NCI-H2107 treated with DMSO at 0.1 percent for 48 hours (cell line): ENCODE results near the gene CUX1.
"Not testable (repeated sequence)": the region's sequence is repeated elsewhere in the genome, so short reads cannot be mapped to it uniquely, and the experiment has no call there.

Source experiments
- DNase-seq: peaks from one replicate; lab custom pipeline; 2025; ENCODE audit not compliant: unreplicated experiment; lab: John Stamatoyannopoulos, UW

The CUX1 gene

DNA sequence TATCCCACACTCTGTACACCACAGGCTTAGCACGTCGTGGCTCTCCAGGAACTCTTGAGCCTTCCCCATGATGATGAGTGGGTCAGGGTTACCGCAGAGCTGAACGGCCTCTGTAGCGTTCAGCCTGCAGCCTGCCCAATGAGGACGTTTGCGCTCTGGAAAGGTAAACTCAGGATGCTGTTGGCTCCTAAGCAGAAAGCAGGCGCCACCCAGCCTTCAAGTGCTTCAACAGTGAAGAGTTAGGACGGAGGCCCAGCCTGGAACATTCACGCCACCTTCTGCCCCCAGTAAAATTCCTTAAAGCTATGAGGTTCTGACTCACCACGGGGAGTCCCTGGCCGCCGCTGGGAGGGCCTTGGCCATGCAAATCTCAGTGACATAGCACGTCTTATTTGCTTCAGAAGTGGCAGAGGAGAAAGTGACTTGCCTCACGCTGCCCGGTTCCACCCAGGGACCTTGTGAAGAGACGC lies 307.7 kb downstream of the CUX1 start:
- no peak for DNase-seq

DNA sequence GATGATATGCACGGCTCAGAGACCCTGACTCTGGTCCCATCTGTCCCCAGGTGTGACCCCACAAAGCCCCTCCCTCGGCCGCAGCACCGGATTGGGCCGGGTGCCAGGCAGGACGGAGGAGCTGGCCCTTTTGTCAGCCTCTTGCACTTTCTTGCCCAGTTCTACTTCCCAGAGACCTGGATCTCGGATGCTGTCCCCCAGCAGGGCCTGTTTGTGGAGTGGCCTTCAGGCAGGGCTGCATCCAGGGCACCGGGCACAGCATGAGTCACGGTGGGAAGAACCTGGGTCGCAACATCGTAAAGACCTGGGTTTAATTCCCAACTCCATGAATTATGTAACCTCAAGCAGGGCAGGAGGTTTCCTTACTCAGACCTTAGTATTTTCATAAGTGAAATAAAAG lies 310.9 kb downstream of the CUX1 start:
- DNase-seq, result no peak

DNA sequence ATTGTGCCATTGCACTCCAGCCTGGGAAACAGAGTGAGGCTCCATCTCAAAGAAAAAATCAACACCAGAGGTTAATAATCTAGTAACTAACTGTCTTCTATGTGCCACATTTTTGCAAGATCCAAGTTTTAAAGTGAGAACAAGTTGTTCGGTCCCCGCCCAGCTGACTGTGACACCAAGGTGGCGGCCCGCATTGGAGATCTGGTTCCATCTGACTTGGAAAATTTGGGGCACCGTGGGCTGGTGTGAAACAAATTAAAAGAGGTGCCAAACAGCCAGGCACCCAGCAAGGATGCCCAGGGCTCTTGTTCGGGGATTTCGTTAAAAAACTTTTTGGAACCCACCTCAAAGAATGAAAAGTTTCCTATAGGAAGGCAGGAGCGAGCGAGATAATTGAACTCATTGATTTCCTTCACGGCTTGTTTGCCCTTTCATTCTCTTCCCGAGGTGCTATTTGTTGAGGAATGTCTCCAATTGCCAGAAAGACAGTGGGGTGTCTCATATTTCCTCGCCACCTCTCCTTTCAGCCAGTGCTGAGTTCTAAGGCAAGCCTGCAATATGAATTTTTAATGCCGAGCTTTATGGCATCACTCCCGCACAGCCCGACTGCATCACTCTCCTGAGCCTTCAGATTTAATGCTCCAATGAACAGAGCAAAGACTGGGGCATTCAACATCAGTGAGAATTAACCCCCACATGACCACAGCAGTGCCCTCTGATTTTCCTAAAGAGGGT lies 312.4 kb downstream of the CUX1 start:
- DNase-seq, result no peak

DNA sequence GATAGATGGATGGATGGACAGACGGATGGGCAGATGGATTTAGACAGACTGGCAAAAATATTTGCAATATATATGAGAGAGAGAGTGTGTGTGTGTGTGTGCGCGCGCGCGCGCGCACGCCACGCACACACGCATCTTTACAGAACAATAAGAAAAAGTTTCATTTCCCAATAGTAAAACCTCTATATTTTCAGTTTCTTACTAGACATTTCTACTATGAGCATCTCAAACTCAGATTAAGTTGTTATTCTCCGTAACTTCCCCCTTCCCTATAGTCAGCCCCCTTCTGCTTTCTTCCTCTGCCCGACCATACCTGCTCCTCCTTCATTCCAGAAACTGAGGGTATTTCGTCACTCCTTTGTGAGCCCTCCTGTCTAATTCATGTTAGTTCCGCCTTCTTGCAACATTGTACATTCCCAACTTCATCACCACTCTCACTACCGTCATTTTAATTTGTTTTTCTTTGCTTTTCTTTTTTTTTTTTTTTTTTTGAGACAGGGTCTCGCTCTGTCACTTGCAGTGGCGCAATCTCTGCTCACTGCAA lies 314.9 kb downstream of the CUX1 start:
- DNase-seq, result no peak

DNA sequence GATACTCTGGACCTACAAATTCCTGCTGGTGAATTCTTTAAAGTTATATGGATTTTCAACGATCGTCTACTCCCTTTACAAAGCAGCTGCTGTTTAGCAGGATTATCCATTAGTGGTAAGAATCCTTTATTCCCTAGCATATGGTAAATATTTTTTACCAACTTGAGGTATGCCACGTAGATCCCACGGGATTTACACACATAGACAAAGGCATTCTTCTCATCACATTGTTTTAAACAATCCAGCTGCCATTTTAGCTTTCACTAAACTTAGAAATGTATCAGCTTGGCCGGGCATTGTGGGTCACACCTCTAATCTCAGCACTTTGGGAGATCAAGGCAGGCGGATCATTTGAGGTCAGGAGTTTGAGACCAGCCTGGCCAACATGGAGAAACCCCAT lies 321.2 kb downstream of the CUX1 start:
- DNase-seq, result no peak

- no peak for DNase-seq
Measured at GRCh38 chr7:102140952-102141370, 323.5 kb downstream of the CUX1 start.

DNA sequence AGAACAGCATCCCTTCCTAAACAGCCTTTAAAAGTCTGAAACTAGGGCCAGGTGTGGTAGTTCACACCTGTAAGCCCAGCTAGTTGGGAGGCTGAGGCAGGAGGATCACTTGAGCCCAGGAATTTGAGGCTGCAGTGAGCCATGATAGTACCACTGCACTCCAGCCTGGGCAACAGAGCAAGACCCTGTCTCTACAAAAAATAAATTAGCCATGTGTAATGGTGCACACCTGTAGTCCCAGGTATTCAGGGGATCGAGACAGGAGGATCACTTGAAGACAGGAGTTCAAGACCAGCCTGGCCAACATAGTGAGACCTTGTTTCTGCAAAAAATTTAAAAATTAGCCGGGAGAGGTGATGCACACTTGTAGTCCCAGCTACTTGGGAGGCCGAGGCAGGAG lies 325.0 kb downstream of the CUX1 start:
- not testable (repeated sequence) for DNase-seq

DNA sequence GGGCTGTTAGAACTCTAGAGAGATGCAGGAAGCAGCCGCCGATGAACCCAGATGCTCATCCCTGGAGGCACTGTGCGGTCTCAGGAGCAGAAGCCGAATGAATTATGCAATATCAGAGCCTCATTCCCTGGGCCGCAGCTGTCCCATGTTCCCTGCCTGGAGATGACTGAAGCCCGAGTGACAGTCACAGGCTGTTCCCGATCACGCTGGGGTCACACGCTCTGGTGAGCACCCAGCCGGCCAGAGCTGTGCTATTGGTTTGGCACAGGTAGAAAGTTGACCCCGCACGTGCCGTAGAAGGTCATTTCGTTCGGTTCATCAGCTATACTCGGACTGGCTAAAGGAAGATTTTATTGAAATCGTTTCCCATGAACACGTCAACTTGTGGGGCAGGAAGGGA lies 328.7 kb downstream of the CUX1 start:
- no peak for DNase-seq

GRCh38 chr7:102147008-102147407 lies 329.6 kb downstream of the CUX1 start:
- no peak for DNase-seq

DNA sequence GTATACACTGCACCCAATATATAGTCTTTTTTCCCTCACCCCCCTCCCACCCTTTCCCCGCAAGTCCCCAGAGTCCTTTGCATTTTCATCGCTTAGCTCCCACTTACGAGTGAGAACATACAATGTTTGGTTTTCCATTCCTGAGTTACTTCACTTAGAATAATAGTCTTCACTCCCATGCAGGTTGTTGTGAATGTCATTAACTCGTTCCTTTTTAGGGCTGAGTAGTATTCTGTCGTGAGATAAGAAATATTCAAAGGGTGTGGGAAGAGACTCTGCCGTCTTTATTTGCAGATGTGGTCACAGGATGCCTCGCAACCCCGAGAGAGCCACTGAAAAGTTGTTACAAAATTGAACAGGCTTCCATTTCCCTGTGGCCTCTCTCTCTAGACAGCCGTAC lies 331.4 kb downstream of the CUX1 start:
- DNase-seq, result no peak

DNA sequence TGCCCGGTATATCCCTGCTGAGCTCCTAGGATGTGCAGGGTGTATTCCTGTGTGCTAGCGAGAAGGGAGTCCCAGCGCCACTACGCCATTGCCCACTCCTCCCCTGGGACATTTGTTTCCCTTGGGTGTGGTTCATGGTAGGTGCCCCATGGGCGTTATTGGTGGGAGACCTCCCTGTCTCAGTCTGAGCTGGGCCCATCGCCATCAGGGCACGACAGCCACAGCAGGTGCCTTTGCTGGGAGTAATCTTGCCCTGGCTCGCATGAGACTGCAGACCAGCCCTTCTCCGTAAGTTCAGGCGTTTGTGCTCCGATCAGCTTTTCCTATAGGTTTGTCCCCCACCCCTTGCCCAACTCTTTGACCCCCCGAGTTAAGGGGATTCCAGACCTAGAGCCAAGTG lies 332.0 kb downstream of the CUX1 start:
- DNase-seq, result no peak

DNA sequence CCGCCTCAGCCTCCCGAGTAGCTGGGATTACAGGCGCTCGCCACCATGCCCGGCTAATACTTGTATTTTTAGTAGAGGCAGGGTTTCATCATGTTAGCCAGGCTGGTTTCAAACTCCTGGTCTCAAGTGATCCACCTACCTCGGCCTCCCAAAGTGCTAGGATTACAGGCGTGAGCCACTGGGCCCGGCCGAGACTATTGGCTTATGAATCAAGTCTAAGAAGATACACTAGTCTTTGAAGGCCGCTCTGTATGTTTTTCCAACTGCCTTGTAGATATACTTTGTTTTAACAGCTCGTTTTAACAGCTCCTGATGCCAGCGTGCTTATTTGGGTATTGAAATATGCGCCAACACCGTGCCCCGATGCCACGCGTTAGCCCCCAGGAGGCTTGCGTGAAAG lies 332.8 kb downstream of the CUX1 start:
- DNase-seq, result no peak

- DNase-seq, result peak; percentile 87
Measured at GRCh38 chr7:102152672-102153598, 335.5 kb downstream of the CUX1 start.

- DNase-seq, result no peak
Measured at GRCh38 chr7:102153599-102153946, 336.1 kb downstream of the CUX1 start.

- DNase-seq, result no peak
Measured at GRCh38 chr7:102154425-102154824, 337.0 kb downstream of the CUX1 start.

DNA sequence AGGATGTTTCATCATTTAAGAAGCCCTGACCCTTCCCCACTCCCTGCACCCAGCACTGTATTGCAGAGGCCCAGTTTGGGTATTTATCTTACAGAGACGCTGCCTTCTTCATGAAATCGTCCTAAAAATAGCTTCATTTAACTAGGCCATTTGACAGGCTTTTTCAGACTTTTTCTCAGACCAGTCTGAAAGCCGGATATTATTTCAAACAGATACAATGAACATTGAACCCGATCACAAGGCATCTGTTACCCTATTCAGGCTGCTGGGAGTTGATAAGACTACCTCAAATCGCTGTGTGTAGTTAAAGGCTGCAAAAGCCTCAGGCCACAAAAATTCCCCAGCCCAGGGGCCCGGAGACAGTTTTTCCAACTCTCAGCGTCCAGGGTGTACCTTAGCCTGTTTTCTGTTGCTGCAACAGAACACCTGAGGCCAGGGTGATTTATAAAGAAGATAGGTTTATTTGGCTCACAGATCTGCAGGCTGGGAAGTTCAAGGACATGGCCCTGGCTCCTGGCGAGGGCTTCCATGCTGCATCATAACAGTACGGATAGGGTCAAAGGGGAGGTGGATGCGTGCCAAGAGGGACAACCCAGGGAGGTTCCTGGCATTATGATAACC lies 338.5 kb downstream of the CUX1 start:
- no peak for DNase-seq

DNA sequence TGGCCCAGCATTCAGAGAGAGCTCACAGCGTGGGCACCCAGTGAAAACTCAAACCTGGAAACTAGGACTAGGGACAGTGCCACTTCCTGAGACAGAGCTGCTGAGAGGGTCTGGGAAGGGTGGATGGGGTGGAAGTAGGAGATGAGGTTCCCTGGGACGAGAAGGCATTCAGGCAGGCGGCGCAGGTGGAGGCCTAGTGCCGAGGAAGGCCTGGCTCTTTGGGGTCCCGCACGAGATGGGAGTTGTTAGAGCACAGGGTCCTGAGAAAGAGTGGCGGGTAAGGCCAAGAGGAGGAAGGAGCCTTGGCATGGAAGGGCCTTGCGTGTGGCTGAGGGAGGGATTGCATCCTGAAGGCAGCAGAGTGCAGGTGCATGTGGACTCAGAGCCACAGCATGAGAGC lies 339.4 kb downstream of the CUX1 start:
- no peak for DNase-seq

- no peak for DNase-seq
Measured at GRCh38 chr7:102165136-102165535, 347.7 kb downstream of the CUX1 start.

GRCh38 chr7:102167254-102167653 lies 349.8 kb downstream of the CUX1 start:
- no peak for DNase-seq

- no peak for DNase-seq
Measured at GRCh38 chr7:102169651-102170392, 352.4 kb downstream of the CUX1 start.
